PC-3 (cell line): ENCODE results near the gene CCDC174.

Experiments
- CTCF ChIP-seq: fragments of 300-600 bp; sonication (generic); conservative IDR thresholded peaks from 2 replicates; pipeline ENCODE4 v1.5.1; 2017; ENCODE audit warnings: antibody characterized with exemption, low read depth, mild to moderate bottlenecking, low read length
- EZH2 ChIP-seq: fragments of 300-600 bp; sonication (generic); IDR thresholded peaks from one replicate; pipeline ENCODE4 v1.6.1; 2017; ENCODE audit warnings: antibody characterized with exemption, mild to moderate bottlenecking, low read length; ENCODE audit not compliant: unreplicated experiment

GRCh38 chr3:14717307-14717706, 65.7 kb downstream of the CCDC174 start:
- TF ChIP-seq CTCF (no peak), EZH2 (no peak)
